Stimulated activated CD8-positive, alpha-beta memory T cell treated with anti-CD3 and anti-CD28 coated beads, Interleukin-12 subunit alpha, Interleukin-12 subunit beta, amount 100 ng/mL, for 1 hour (primary cell): Measurements from ENCODE around the gene CDNF.
"Not testable (repeated sequence)": the region's sequence is repeated elsewhere in the genome, so short reads cannot be mapped to it uniquely, and the experiment has no call there.

Source experiments
- DNase-seq: peaks from one replicate; pipeline ENCODE4 v3.0.0-alpha.2; 2020; ENCODE audit warnings: low read depth

CDNF gene

GRCh38 chr10:14837757-14838581, at the start of gene CDNF, which contains the start of the genes HSPA14 and MSANTD7:
Gene CDNF, minus strand, starts transcription at chr10:14838037. Its CDS starts 91 bp downstream, at chr10:14837946.
Gene HSPA14, plus strand, starts transcription at chr10:14838306. Its CDS starts 97 bp downstream, at chr10:14838403.
Gene MSANTD7, plus strand, starts transcription at chr10:14838306. Its CDS starts 3,979 bp downstream, at chr10:14842285.
- peak; percentile 99 for DNase-seq

GRCh38 chr10:14884082-14884481, 46.2 kb upstream of the CDNF start:
- no peak for DNase-seq

GRCh38 chr10:14880229-14880628, 42.4 kb upstream of the CDNF start:
- DNase-seq, result no peak

- no peak for DNase-seq
Measured at GRCh38 chr10:14879928-14880193, 42.0 kb upstream of the CDNF start.

GRCh38 chr10:14879124-14879927, 41.5 kb upstream of the CDNF start:
- DNase-seq, result no peak

- peak; percentile 81 for DNase-seq
Measured at GRCh38 chr10:14878266-14879123, 40.7 kb upstream of the CDNF start, which contains the start of gene SUV39H2. Gene SUV39H2, plus strand, starts transcription at chr10:14878866. Its CDS starts 23 bp downstream, at chr10:14878889.

- no peak for DNase-seq
Measured at GRCh38 chr10:14876764-14877163, 38.9 kb upstream of the CDNF start.

GRCh38 chr10:14875941-14876340, 38.1 kb upstream of the CDNF start:
- no peak for DNase-seq

- DNase-seq, result no peak
Measured at GRCh38 chr10:14873090-14873760, 35.4 kb upstream of the CDNF start.

GRCh38 chr10:14864871-14865270, 27.0 kb upstream of the CDNF start:
- not testable (repeated sequence) for DNase-seq

- DNase-seq, result not testable (repeated sequence)
Measured at GRCh38 chr10:14864466-14864865, 26.6 kb upstream of the CDNF start.

GRCh38 chr10:14860791-14861190, 23.0 kb upstream of the CDNF start:
- DNase-seq, result no peak

GRCh38 chr10:14859775-14860174, 21.9 kb upstream of the CDNF start:
- no peak for DNase-seq

GRCh38 chr10:14859043-14859442, 21.2 kb upstream of the CDNF start:
- no peak for DNase-seq

GRCh38 chr10:14858338-14858960, 20.6 kb upstream of the CDNF start:
- no peak for DNase-seq

GRCh38 chr10:14855453-14855852, 17.6 kb upstream of the CDNF start:
- no peak for DNase-seq

- no peak for DNase-seq
Measured at GRCh38 chr10:14852236-14852635, 14.4 kb upstream of the CDNF start.

GRCh38 chr10:14844948-14845347, 7.1 kb upstream of the CDNF start:
- no peak for DNase-seq

- no peak for DNase-seq
Measured at GRCh38 chr10:14843327-14843988, 5.6 kb upstream of the CDNF start.

GRCh38 chr10:14840178-14840577, 2.3 kb upstream of the CDNF start:
- DNase-seq, result no peak

- no peak for DNase-seq
Measured at GRCh38 chr10:14839305-14839695, 1.5 kb upstream of the CDNF start.
